Skin of body (tissue), 2 donors: ENCODE data around the gene XXYLT1. TPM values are rescaled to one million over a fixed set of nuclear protein-coding genes. Genes with fewer than 3 reads are reported as not detected.
A peak's percentile ranks its signal among the peaks of the same experiment; 100 is the strongest.

ENCODE experiments used
- DNase-seq: peaks from one replicate; lab custom pipeline; 2025; lab: John Stamatoyannopoulos, UW
- total RNA-seq: library from RNA; depleted of rRNA; stranded (reverse); fragments of >200 nt; gene quantifications from one replicate; pipeline ENCODE4 v1.2.3, GENCODE V29; 2014

XXYLT1 gene
- total RNA-seq, 1 donor from 2014 or later = 13.6 TPM

DNA sequence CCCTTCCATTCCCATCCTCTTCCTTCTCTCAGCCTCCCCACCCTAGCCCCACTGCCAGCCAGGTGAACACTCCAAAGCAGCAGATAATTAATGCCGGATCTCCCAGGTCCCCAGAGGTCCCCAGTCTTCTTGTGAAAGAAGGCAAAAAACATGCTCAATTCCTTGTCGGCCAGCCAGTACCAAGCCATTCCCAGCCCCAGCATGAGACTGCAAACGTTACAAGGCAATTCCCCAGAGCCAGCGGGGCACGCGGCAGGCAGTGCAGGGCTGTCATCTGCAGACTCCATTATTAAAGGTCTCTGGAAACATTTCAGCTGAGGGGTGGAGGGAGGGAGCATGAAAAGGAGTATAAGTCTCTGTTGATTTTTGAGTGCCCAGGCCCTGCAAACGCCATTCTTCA, 117.8 kb downstream of the XXYLT1 start:
- DNase-seq = no peak

DNA sequence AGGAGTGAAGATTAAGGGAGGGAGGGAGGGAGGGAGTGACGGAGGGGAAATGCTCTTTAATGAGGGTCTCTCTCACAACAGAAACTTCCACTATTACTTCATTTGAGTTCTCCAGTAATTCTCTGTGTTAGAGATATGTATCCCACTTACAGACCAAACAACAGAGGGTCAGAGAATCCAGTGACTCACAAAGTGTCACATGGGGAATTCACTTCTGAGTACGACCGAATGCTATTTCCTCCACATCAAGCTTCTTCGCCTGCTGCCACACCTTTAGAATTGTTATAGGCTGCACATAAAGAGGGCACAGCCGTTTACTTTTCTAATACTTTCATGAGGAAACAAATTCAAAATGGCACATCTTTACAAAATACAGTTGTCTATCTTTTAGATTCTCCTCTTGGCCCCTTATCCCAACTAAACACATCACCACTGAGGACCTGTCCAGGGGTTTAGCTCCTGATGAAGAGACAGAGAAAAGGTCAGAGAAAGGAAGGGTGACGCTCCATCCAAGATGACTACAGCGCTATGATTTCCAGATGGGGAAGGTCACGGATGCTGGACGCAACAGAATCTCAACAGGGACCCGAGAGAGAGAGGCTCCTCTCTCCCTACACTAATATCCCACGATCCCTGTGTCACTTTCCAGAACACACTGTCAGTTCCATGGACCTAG, 119.0 kb downstream of the XXYLT1 start:
- no peak for DNase-seq

DNA sequence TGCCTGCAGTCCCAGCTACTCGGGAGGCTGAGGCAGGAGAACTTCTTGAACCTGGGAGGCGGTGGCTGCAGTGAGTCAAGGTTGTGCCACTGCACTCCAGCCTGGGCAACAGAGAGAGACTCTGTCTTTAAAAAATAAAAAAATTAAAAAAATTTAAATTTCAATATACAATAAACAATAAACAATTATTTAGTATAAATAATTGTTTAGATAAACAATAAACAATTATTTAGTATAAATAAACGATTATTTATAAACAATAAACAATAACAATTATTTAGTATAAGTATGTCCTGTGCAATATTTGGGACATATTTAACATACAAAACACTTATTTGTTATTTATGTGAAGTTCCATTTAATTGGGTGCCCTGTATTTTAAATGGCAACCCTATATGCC, 119.6 kb downstream of the XXYLT1 start:
- no peak for DNase-seq

DNA sequence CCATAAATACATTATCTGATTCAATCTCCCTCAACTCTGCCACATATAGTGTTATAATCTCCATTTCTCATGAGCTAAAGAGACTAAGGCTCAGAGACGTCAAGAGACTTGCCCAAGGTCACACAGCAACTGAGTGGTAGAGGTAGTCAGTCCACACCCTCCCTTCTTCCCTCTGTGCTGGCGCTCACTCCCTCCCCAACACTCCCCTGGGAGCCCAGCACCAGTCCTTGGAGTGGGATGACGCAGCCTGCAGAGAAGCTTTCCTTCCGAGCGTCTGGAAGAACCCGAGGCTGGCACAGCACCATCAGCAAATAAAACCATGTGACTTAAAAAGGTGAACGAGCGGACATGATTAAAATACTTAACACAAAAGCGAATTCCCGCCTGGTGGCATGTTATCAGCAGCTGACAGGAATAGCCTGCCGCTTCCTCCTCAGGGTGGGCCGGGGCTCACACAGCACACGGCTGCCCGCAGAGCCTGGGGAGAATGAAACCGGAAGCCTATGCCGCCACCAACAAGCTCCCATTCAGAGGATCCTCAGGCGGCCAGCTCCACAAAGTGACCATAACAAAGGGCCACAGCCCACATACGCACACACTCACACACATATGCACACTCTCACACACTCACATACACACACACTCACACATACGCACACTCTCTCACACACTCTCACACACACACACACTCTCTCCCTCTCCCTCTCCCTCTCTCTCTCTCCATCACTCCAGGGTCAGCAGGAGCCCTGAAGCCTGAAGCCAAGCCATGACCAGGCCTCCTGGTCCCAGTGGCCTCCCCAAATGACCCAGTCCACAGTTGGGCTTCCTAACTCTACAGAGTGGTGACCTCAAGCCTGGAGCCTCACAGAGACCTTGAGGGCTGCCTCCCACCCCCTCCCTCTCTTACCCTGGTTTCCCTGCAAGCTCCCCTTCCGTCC, 120.5 kb downstream of the XXYLT1 start:
- peak; percentile 60 for DNase-seq

DNA sequence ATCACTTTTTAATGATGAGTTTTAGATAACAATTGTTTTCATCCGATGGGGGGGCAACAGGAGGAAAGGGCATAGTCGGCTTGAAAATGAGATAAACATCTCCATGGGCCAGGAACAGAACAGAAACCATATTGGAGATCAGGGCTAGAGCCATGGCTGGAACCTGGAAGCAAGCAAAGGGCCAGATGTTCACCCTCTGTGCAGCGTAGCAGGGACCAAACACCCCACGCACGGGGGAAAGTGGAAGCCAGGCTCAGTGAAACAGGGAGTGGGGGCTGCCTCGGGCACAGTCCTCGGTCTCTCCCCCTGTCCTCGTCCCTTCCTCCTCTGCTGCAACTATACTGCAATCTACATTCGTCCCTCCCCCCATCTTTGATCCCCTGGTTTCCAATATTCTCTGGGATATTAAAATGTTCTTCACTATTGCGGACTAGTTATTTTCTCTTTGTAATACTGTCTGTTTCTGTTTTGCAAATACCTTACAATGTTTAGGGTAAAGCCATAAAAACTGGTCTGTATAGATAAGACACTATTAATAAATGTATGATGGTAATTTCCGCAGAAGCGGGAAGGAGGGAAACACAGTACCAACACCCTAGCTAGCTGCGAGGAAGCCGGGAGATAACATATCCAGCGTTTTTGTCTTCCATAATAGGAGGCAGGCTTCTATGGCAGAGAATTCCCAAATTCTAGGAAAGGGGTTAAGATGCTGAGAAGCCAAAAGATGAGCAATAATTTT, 121.5 kb downstream of the XXYLT1 start:
- DNase-seq = no peak

DNA sequence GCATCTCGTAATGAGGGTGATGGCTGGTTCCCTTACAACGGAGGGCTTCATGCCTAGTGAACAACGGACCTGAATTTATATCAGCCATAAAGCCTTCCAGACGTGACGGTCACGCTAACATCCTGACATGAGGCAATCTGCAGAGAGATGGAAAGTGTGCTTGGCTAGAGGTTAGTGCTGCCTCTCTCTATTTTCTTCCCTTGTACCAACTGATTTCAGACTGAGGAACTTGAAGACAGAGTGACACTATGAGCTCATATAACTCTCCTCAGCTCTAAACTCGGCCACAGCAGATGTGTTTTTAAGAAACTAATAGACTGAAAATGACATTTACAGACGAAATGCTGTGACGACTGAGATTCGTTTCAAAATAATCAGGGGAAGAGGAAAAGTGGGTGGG, 122.4 kb downstream of the XXYLT1 start:
- no peak for DNase-seq

DNA sequence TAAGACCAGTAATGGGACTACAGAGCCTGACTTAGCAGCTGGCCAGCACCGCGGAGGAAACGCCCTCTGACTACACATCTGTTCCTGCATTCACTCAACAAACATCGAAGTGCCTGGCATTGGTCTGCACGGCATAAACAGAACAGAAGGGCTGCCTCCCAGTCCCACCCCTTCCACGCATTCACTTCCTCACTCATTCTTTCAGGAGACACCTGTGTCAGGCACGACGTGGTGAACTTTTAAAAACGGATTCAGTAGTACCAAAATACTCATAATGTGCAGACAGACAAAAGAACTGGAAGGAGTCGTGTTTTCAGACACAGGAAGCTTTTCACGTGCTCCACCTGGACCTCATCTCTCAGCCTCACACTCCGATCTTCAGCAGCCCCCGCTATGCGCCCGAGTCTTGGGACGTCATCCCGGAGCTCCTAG, 123.3 kb downstream of the XXYLT1 start:
- no peak for DNase-seq

DNA sequence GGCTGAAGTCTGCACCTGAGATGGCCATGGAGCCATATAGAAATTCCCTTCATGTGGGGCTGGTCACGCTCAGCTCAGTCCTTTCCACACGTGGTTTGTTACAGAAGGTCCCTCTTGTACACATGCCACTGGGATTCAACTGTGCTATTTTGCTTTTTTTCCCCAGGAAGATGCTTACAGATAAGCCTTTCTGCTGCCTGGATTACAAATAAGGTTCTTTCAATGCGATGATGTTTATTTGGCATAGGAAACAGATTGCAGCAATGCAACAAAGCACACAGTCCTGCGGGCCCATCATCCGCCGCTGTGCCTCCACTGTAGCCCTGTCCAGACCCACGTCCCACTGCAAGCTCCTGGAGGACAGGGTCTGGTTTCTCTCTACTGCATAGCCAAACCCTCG, 124.8 kb downstream of the XXYLT1 start:
- no peak for DNase-seq

DNA sequence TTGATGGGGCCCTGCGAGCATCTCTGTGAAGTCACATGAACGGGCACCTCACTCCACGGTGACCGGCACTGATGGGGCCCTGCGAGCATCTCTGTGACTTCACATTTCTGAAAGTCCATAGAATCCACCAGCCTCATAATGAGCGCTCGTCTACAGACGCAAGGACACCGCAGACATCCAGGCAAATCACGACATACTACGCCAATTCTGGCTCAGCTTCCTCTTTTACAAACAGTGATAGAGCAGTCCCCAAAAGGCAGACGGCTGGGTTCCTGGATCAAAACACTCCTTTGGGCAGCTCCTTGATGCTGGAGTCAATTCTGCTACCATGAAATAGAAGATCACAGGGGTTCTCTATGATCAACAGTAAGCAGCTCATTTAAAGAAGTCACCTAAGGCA, 125.4 kb downstream of the XXYLT1 start:
- DNase-seq = no peak

DNA sequence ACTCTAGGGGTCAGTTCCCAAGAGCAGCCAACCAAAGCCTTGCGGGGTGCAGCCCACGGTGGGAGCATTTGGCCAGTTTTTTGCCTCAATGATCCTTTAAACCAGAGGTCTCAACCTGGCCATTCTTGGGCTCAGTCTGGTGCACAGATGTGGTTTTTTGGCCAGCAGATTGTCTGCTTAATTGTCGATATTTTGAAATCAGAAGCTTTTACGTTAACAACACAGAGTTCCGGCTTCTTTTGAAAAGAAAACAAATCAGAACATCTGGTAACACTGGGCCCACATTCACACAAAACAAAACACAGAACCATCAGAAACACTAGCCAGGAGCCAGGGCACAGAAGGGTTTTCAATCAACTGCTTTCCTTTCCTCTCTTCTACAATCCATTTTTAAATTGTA, 127.7 kb downstream of the XXYLT1 start:
- DNase-seq = no peak

DNA sequence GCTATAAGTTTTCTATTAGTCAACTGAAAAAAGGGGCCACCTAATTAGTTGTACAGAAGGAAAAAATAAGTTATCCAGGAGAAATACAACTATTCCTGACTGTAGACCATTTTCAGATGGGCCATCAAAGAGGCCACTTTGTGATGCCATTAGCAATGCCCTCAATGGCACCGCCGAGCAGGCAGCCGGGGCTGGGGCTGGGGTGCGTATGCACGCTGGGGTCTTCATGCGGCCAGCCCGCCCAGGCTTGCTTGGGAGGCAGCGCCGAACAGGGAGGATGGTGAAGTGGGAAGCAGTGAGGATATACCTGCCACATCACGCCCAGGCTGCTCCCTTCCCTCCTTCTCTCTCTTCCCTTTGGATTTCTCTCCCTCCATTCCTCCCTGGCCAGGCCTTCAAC, 128.4 kb downstream of the XXYLT1 start:
- DNase-seq = no peak

DNA sequence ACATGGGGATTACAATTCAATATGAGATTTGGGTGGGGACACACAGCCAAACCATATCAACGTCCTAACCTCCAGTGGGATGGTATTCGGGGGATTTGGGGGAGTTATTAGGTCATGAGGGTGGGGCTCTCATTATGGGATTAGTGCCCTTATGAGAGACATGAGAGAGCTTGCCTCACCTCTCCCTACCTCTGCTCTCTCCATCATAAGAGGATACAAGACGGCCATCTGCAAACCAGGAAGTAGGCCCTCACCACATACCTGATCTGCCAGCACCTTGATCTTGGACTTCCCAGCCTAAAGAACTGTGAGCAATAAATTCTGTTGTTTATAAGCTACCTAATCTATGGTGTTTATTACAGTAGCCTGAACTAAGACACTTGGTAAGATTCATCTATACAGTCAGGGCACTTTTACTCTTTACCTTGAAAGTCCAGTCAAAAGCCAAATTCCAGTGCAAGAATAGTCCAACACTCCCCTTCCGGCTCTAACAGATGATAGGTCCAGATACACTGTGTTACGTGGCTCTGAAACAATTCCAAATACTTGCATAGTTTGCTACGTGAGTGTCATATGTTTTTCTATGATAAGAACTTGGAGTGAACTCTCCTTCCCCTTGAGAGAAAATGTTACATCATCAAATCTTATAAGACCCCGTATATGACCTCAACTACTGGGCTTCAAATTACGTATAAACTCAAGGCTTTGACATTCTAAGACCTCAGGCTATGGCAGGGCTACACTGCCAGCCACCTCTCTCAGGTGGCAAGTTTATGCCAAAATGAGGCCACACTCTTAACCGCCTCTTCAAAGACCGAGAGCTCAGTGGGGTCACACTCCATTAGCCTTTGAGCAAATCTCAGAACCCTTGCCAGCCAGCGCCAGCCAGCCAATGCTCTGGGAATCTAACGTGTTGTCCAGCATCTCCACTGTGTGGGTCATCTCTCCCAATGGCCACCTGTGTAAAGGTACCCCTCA, 129.9 kb downstream of the XXYLT1 start:
- no peak for DNase-seq

DNA sequence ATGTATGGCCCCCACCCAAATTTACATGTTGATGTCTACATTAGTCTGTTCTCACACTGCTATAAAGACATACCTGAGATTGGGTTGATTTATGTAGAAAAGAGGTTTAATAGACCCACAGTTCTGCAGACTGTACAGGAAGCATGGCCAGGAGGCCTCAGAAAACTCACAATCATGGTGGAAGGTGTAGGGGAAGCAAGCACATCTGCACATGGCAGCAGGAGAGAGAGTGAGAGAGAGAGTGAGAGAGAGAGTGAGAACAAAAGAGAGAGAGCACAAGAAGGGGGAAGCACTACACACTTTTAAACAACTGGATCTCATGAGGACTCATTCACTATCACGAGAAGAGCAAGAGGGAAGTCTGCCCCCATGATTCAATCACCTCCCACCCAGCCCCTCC, 130.5 kb downstream of the XXYLT1 start:
- DNase-seq = no peak

DNA sequence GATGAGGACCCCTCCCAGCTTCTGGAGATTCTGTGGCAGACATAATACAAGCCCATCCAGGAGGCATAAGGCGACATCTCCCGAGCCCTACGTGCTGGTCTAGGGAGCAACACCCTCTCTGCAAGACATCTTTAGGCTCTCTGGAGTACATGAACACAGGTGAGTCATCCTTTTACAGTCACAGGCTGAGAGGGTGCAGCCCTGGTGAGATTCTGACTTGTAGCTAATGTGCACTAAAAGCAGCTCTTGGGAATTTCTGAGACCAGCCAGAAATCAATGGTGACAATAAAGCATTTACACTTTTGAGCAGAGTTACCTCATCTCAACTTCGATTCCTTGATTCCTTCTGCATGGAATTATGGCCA, 131.1 kb downstream of the XXYLT1 start:
- no peak for DNase-seq

DNA sequence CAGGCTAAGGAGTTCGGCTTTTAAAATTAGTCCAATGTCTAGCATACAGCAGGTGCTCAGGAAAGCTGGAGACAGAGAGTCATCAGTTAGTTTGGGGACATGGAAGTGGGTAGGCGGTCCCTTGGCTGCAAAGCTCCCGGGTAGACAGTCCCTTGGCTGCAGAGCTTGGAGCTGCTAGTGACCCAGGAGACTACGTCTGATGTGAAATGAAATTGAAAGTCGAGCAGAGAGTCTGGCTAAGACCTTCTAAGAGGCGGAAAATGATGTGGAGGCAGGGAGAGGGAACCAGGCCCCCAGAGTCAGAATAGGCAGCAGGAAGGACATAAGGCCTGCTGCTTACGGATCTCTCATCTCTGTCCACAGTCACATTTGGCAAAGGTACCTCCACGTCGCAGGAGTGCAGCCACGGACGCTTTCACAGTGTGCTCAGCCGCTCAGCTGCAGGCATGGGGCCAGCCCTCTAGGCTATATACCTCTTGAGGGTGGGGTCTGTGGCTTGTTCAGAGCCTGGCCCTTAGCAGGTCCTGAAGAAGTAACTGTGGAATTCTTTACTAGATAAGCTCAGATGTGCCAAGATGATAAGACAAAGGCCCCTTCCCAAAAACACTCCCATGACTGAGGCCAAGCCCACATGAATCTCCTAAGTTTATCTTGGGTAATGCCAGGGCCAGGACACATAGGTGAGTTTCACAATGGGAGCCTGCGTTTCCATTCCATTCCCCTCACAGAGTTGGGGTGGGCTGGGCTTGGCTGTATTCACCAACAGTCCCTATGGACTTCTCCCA, 131.7 kb downstream of the XXYLT1 start:
- no peak for DNase-seq

DNA sequence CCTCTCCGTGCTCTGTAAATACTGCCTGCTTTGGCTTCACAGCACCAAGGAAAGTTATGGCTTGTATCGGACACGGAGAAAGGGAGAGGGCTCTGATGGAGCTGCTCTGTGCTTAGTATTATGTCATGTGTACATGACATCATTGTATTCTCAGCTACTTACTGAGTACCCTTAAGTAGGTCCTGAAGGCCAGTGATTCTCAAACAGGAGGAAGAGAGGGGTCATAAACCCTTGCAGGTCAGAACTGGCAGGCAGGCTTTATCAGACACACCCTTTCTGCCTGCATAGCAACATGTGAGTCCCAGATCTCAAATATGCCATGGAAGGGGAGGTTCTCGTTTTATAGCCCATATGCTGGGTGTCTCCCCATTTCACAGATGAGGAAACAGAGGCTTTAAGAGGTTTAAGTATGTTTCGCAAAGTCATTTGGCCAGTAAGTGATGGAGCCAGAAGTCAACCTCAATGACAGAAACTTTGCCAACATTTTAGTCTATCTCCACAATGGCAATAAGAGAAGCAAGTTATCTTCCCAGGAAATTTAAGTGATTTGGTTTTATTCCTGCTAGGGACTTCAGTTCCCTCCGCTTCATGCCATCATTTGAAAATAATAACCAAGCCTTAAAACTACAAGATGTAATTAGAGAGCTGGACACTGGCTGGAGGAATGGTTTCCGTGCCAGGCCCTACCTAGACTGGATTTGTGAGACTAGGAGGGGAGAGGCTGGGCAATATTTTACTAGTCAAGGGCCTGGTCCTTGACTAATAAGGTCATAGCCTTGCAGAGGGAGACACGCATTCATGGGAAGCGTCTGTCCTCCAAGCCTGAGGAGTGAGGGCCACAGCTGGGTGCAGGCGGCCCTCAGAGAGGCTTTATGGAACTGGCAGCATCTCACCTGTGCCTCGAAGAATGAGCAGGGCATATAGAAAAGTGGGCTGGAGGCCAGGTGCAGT, 133.0 kb downstream of the XXYLT1 start:
- no peak for DNase-seq

DNA sequence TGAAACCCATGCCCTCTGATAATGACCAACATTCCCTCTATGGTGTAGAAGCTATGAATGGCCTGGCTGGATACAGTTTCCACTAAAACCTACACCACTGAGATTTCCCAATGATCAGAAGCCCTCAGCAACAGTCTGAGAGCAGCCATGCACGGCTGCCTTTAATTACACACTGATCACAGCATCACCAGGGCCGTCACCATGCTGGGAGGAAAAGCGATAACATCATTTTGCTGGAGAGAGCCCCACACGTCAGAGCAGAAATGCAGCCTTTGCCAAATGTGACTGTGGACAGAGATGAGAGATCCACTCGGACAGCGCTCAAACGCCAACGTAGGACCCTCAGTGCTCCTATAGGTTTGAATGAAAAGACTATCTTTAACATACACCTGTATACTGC, 135.0 kb downstream of the XXYLT1 start:
- DNase-seq = no peak

DNA sequence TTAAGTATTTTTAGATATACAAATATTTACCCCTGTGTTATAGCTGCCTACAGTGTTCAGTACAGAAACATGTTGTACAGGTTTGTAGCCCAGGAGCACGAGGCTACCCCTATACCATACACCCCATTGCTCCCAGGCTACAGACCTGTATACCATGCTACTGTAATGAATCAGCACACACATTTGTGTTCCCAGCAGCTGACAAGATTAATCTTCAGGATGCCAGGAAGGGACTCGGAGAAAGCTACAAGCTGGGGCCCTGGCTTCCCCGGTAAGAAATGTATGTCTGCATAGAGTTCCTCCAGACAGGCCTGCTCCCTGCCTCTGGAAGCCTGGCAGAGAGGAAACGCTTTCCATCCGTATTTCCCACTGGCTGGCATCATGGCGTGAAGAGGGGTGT, 136.5 kb downstream of the XXYLT1 start:
- DNase-seq = no peak

DNA sequence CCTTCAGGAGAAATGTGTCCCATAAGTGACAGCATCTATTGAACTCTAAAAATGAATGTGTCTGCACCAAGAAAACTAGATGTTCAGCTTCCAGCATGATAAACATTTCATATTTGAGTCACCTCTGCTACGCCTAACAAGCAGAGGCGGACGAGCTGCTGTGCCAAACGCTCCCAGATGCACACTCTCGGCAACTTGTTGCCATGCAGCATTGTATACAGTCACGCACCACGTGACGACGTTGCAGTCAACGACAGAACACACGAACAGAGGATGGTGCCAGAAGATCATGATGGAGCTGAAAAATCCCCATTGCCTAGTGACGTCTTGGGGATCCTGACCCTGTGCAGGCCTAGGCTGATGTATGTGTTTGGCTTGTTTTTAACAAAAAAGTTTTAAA, 137.5 kb downstream of the XXYLT1 start:
- DNase-seq = peak; percentile 37
